Vagina (tissue), 2 donors: ENCODE data around the gene C16orf74. TPM values are rescaled to one million over a fixed set of nuclear protein-coding genes. Genes with fewer than 3 reads are reported as not detected.

ENCODE experiments used
- DNase-seq, 2 donors: peaks; one replicate each; pipeline ENCODE4 v3.0.0-alpha.2; 2017; ENCODE audit errors: extremely low spot score in 2 of 2
- H3K27ac ChIP-seq: fragments of 200-600 bp; sonication (generic); one replicate; pipeline ENCODE4 v1.5.1; 2019
- H3K27me3 ChIP-seq: fragments of 200-600 bp; sonication (generic); one replicate; pipeline ENCODE4 v1.5.1; 2019
- H3K36me3 ChIP-seq, 2 donors: fragments of 200-600 bp; sonication (generic); one replicate each; pipeline ENCODE4 v1.5.1; 2017 to 2019
- H3K4me1 ChIP-seq: fragments of 200-600 bp; sonication (generic); one replicate; pipeline ENCODE4 v1.5.1; 2019
- H3K4me3 ChIP-seq, 2 donors: fragments of 200-600 bp; sonication (generic); 1 replicate in 1 of 2; 2 replicates in 1 of 2; pipeline ENCODE4 v1.5.1; 2016 to 2019
- H3K9me3 ChIP-seq: fragments of 200-600 bp; sonication (generic); one replicate; pipeline ENCODE4 v1.5.1; 2019
- POLR2A ChIP-seq, 2 donors: fragments of 450-650 bp; IDR thresholded peaks; one replicate each; pipeline ENCODE4 v1.6.1; 2017; ENCODE audit warnings: antibody characterized with exemption in 2 of 2, mild to moderate bottlenecking in 2 of 2, moderate library complexity in 2 of 2
- POLR2AphosphoS5 ChIP-seq, 2 donors: sonication (generic); formaldehyde crosslinking; IDR thresholded peaks; one replicate each; pipeline ENCODE4 v1.9.0; 2017; ENCODE audit warnings: antibody characterized with exemption in 2 of 2, mild to moderate bottlenecking in 2 of 2, low read depth in 1 of 2; ENCODE audit not compliant: insufficient read depth in 1 of 2
- intact Hi-C: fragments of 100-400 bp; cut with DNase I; formaldehyde crosslinking; loops from one replicate; pipeline ENCODE4 v1.15.1; 2023
- total RNA-seq: library from RNA; depleted of rRNA; stranded (reverse); fragments of >200 nt; gene quantifications from one replicate; pipeline ENCODE4 v1.2.3, GENCODE V29; 2016
- TF ChIP-seq, protein P1 (sequence below), 3 experiments: fragments of 450-650 bp in 2 of 3; fragments of 200-600 bp in 1 of 3; sonication (generic) in 1 of 3; IDR thresholded peaks; one replicate each; pipeline ENCODE4 v1.5.1; 2017 to 2019; ENCODE audit warnings: antibody characterized with exemption in 3 of 3, mild to moderate bottlenecking in 2 of 3, moderate library complexity in 2 of 3

The C16orf74 gene
- total RNA-seq, 1 donor from 2014 or later: 18.2 TPM

DNA sequence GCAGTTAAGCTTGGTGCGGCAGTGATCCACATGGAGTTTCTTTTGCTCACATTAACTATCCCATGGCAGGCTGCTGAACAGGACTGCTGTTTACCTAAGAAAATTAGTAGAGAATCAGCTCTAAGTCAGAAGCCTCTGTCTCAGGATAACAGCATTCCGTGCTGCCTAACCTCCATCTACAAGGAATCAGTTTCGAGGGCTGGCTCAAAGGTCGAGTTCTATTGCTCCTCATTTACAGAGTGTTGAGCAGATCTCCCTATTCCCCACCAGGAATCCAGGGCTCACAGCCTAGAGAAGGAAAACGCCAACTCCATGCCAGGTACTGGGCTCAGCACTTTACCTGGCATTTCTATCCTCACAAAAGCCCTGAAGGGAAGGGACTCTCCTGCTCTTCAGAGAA lies 72.1 kb downstream of the C16orf74 start:
- no peak overlapping the region for H3K4me3 ChIP-seq
- no peaks in the 10 kb centered on the region for H3K4me1 ChIP-seq
- H3K36me3 ChIP-seq: peaks cover 0 to 5% of the 10 kb centered on the region in 2 donors
- H3K27ac ChIP-seq: no peak overlapping the region
- no peaks in the 10 kb centered on the region for H3K27me3 ChIP-seq
- no peaks in the 10 kb centered on the region for H3K9me3 ChIP-seq
- intact Hi-C loops: no loop called here
- TF ChIP-seq POLR2A (IDR thresholded peaks at IDR 0.05): no peak
- TF ChIP-seq, protein P1, sequence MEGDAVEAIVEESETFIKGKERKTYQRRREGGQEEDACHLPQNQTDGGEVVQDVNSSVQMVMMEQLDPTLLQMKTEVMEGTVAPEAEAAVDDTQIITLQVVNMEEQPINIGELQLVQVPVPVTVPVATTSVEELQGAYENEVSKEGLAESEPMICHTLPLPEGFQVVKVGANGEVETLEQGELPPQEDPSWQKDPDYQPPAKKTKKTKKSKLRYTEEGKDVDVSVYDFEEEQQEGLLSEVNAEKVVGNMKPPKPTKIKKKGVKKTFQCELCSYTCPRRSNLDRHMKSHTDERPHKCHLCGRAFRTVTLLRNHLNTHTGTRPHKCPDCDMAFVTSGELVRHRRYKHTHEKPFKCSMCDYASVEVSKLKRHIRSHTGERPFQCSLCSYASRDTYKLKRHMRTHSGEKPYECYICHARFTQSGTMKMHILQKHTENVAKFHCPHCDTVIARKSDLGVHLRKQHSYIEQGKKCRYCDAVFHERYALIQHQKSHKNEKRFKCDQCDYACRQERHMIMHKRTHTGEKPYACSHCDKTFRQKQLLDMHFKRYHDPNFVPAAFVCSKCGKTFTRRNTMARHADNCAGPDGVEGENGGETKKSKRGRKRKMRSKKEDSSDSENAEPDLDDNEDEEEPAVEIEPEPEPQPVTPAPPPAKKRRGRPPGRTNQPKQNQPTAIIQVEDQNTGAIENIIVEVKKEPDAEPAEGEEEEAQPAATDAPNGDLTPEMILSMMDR (IDR thresholded peaks at IDR 0.05): no peak
- no peak for TF ChIP-seq POLR2AphosphoS5 (IDR thresholded peaks at IDR 0.05; ENCODE audit: insufficient read depth in 1 of 2, low read depth in 1 of 2)
- no peak for DNase-seq

GRCh38 chr16:85678016-85678415 lies 72.9 kb downstream of the C16orf74 start:
- TF ChIP-seq POLR2AphosphoS5 (IDR thresholded peaks at IDR 0.05; ENCODE audit: insufficient read depth in 1 of 2, low read depth in 1 of 2): no peak
- TF ChIP-seq POLR2A (IDR thresholded peaks at IDR 0.05): no peak
- no peak for DNase-seq
- Histone ChIP-seq H3K27ac (no peak overlapping the region), H3K36me3 (peaks cover 0 to 6% of the 10 kb centered on the region in 2 donors), H3K4me1 (no peaks in the 10 kb centered on the region), H3K27me3 (no peaks in the 10 kb centered on the region), H3K9me3 (no peaks in the 10 kb centered on the region), H3K4me3 (no peak overlapping the region)
- intact Hi-C loops: no loop called here

DNA sequence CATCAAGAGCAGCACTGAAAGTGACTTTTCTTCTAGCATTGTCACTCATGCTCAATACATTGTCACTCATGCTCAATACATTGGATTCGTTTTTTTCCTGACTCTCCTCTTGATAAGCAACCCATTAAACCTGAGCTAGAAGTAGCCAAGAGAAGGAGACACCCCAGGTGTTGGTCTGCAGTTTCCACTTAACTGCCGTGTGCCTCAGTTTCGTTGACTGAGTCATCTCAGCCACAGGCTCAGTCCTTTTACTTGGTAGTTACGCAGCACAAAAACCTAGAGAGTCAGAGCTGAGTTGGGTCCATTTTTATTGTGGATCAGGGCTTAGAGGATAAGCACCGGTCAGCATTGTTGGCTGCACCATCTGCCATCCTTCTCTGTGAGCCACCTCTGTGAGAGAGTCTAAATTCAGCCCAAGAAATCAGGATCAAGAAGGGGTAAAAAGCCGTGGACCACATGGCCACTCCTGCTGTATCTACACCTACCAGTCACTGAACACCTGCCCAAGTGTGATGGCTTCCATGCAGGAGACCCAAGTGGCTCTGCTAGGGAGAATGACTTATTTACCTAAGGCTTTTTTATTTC lies 73.4 kb downstream of the C16orf74 start:
- peaks cover 0 to 12% of the 10 kb centered on the region in 2 donors for H3K36me3 ChIP-seq
- DNase-seq: no peak
- intact Hi-C loops: no loop called here
- H3K4me1 ChIP-seq: no peaks in the 10 kb centered on the region
- no peaks in the 10 kb centered on the region for H3K9me3 ChIP-seq
- no peaks in the 10 kb centered on the region for H3K27me3 ChIP-seq
- TF ChIP-seq POLR2AphosphoS5 (IDR thresholded peaks at IDR 0.05; ENCODE audit: insufficient read depth in 1 of 2, low read depth in 1 of 2) (no peak), POLR2A (IDR thresholded peaks at IDR 0.05) (no peak)
- TF ChIP-seq, protein P1 (IDR thresholded peaks at IDR 0.05): no peak
- no peak overlapping the region for H3K4me3 ChIP-seq
- H3K27ac ChIP-seq: no peak overlapping the region

- Histone ChIP-seq H3K27ac (no peak overlapping the region), H3K36me3 (peaks cover 0 to 22% of the 10 kb centered on the region in 2 donors), H3K4me1 (no peaks in the 10 kb centered on the region), H3K9me3 (no peaks in the 10 kb centered on the region), H3K4me3 (no peak overlapping the region), H3K27me3 (no peaks in the 10 kb centered on the region)
- TF ChIP-seq, protein P1 (IDR thresholded peaks at IDR 0.05): no peak
- TF ChIP-seq POLR2A (IDR thresholded peaks at IDR 0.05) (no peak), POLR2AphosphoS5 (IDR thresholded peaks at IDR 0.05; ENCODE audit: insufficient read depth in 1 of 2, low read depth in 1 of 2) (no peak)
- intact Hi-C loops: no loop called here
- DNase-seq: no peak
Observed at GRCh38 chr16:85676466-85676865, 74.4 kb downstream of the C16orf74 start.

- intact Hi-C loops: no loop called here
- H3K27ac ChIP-seq: no peak overlapping the region
- no peak for TF ChIP-seq POLR2AphosphoS5 (IDR thresholded peaks at IDR 0.05; ENCODE audit: insufficient read depth in 1 of 2, low read depth in 1 of 2)
- no peak for TF ChIP-seq POLR2A (IDR thresholded peaks at IDR 0.05)
- TF ChIP-seq, protein P1 (IDR thresholded peaks at IDR 0.05): peak in 1 of 3 experiments; percentile 9
- H3K36me3 ChIP-seq: peaks cover 0 to 29% of the 10 kb centered on the region in 2 donors
- H3K4me1 ChIP-seq: no peaks in the 10 kb centered on the region
- no peaks in the 10 kb centered on the region for H3K9me3 ChIP-seq
- no peak for DNase-seq
- no peaks in the 10 kb centered on the region for H3K27me3 ChIP-seq
- H3K4me3 ChIP-seq: no peak overlapping the region
Observed at GRCh38 chr16:85675251-85675874, 75.5 kb downstream of the C16orf74 start.
